Cardiac muscle cell (in vitro differentiated cells and primary cell): ENCODE results near the gene MLPH. TPM values are rescaled to one million over a fixed set of nuclear protein-coding genes. Genes with fewer than 3 reads are reported as not detected.

Source experiments
- DNase-seq, 2 donors: peaks; one replicate each; pipeline versions ENCODE4 v3.0.0 to v3.0.0-alpha.2; 2010 to 2017; ENCODE audit warnings: low read depth in 1 of 2, low spot score in 1 of 2
- H3K27ac ChIP-seq: fragments of 200-600 bp; sonication (generic); 2 replicates; pipeline ENCODE4 v1.5.1; 2016
- H3K27me3 ChIP-seq: fragments of 200-600 bp; sonication (generic); 2 replicates; pipeline ENCODE4 v1.6.0; 2016; ENCODE audit warnings: control low read depth
- H3K36me3 ChIP-seq: fragments of 200-600 bp; sonication (generic); 2 replicates; pipeline ENCODE4 v1.5.1; 2016; ENCODE audit warnings: control low read depth
- H3K4me1 ChIP-seq: fragments of 200-600 bp; sonication (generic); 2 replicates; pipeline ENCODE4 v1.8.1; 2017; ENCODE audit warnings: low read depth, mild to moderate bottlenecking, mixed run types
- H3K4me3 ChIP-seq: fragments of 200-600 bp; sonication (generic); 2 replicates; pipeline ENCODE4 v1.5.1; 2016; ENCODE audit warnings: mild to moderate bottlenecking
- H3K9me3 ChIP-seq: fragments of 200-600 bp; sonication (generic); 2 replicates; pipeline ENCODE4 v1.5.1; 2017; ENCODE audit warnings: low read depth, mild to moderate bottlenecking, control low read depth
- polyA plus RNA-seq: library from polyadenylated mRNA; unstranded; fragments of >200 nt; fragmentation: Nextera tagmentation; extraction: Ambion mirVana; gene quantifications from 2 replicates; pipeline ENCODE4 v1.2.1, GENCODE V29; 2016
- total RNA-seq: library from RNA; depleted of rRNA; stranded (reverse); fragments of >200 nt; gene quantifications from 2 replicates; pipeline ENCODE4 v1.2.3, GENCODE V29; 2016
- TF ChIP-seq, protein P1 (sequence below): IDR thresholded peaks from 2 replicates; pipeline ENCODE4 v1.5.1; 2012; ENCODE audit warnings: low read depth, mild to moderate bottlenecking, low read length

Gene MLPH
- total and polyA plus RNA-seq, 2 experiments from 2014 or later: 0.27 to 1.4 TPM

DNA sequence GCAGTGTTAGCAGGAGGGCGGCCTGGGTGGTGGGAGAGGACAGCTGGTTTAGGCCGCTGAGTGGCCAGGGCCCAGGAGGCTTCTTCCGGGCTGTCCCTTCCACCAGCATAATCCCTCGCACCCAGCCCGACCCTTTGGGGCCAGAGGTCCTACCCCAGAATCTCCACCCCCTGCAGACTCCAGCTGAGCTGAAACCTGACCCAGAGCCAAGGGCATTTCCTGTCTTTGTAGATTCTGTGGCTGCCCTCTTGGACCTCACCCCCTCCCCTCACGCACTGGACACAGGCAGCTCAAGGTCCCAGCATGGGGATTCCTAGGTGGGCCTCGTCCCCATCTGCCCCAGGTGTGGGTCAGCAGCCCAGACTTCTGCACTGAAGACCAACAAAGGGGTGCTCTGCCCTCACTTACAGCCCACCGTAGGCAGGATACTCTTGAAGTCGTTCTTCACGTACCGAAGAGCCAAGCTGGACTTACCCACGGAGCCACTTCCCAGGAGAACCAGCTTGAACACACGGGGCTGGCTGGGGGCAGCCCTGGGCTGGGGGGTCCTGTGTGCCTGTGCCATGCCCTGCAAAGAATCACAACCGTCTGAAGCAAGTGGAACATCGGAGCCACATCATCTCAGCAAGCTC is 98.7 kb downstream of the MLPH start:
- Histone ChIP-seq H3K4me3 (no peak overlapping the region), H3K36me3 (no peaks in the 10 kb centered on the region), H3K27ac (no peak overlapping the region), H3K4me1 (peaks cover 29% of the 10 kb centered on the region), H3K9me3 (no peaks in the 10 kb centered on the region), H3K27me3 (no peaks in the 10 kb centered on the region)
- no peak for DNase-seq
- TF ChIP-seq, protein P1, sequence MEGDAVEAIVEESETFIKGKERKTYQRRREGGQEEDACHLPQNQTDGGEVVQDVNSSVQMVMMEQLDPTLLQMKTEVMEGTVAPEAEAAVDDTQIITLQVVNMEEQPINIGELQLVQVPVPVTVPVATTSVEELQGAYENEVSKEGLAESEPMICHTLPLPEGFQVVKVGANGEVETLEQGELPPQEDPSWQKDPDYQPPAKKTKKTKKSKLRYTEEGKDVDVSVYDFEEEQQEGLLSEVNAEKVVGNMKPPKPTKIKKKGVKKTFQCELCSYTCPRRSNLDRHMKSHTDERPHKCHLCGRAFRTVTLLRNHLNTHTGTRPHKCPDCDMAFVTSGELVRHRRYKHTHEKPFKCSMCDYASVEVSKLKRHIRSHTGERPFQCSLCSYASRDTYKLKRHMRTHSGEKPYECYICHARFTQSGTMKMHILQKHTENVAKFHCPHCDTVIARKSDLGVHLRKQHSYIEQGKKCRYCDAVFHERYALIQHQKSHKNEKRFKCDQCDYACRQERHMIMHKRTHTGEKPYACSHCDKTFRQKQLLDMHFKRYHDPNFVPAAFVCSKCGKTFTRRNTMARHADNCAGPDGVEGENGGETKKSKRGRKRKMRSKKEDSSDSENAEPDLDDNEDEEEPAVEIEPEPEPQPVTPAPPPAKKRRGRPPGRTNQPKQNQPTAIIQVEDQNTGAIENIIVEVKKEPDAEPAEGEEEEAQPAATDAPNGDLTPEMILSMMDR: no peak

- Histone ChIP-seq H3K4me3 (no peak overlapping the region), H3K27ac (no peak overlapping the region), H3K4me1 (peaks cover 18% of the 10 kb centered on the region), H3K36me3 (no peaks in the 10 kb centered on the region), H3K27me3 (no peaks in the 10 kb centered on the region), H3K9me3 (no peaks in the 10 kb centered on the region)
- TF ChIP-seq, protein P1: no peak
- DNase-seq: no peak
Observed at GRCh38 chr2:237588044-237588696, 101.1 kb downstream of the MLPH start.

DNA sequence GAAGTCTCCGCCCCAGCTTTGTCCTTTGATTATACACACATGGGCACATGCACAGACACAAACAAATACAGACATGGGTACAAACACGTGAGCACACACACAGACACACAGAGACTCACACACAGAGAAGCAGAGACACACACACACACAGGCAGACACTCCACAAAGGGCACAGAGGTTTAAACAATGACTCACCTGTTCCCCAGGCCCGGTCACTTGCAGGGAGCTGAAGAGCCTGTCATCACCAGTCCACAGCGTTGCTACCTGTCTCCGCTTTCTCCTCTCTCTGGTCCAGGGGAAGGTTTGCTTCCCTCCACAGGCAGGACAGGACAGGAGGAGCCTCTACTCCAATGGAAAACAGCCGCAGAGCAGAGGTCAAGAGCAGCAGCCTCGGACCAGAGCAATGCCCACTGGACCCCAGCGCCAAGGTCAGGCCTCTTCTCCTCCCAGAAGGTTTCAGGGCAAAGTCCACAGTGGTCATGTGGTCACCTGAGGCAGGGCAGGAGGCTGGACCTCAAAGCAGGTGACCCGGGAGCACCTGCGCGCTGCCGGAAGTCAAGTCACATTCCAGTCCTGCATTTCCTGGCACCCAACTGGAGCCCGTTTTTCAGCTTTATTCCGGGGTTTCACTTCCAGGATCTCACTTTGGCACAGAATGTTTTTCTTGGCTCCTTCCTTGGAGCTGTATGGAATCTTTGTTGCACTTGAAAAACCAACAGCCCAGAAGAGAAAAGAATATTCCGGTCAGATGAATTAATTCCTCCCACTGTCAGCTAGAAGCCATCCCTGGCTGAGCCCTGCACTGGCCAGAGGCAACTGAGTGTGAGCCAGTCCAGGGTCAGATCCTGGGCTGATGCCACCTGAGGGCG is 103.5 kb downstream of the MLPH start, which contains the start of gene RAB17:
Gene RAB17 (minus strand): TSS at position 463 of the 869 bp plus-strand sequence. CDS start 4,580 bp downstream, outside the sequence.
- Histone ChIP-seq H3K9me3 (no peaks in the 10 kb centered on the region), H3K36me3 (no peaks in the 10 kb centered on the region), H3K4me1 (peaks cover 36% of the 10 kb centered on the region), H3K27me3 (no peaks in the 10 kb centered on the region), H3K27ac (peak within 1 kb of the TSS; percentile 6), H3K4me3 (no peak within 1 kb of the TSS)
- TF ChIP-seq, protein P1: no peak
- peak in 1 of 2 donors; percentile 54 for DNase-seq

DNA sequence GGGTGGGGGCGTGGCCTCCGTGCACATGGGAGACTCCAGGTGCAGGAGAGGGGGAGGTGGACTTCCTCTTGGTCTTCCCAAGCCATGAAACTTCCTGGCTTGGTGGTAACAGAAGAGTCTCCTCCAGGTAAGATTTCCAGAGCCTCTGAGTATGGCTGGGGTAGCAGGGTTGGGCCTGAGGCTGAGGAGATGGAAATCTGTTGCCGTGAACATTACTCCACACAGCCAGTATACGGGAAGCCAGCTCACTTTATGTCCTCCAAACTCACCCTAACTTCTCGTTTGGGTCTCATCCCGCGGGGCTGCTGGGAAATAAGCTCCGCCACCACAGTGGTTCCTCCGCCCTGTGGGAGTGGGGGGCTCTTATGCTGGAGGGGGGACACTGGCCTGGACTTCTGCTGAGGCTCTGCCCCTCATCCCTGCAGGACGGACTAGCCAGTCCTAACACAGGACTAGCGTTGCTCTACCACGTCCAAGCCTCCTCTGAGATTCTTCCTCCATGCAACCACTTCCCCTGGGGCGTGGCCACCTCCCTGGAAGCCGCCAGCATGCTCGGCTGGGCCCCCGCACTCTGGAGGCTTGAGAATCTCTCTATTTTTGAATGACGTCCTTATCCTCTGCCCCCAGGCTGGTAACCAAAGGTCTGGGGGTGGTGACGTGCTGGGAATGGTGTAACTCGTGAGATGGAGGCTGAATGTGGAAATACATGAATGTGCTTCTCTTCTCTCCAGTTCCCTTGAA is 104.3 kb downstream of the MLPH start:
- Histone ChIP-seq H3K9me3 (no peaks in the 10 kb centered on the region), H3K36me3 (no peaks in the 10 kb centered on the region), H3K4me3 (no peak overlapping the region), H3K4me1 (peaks cover 37% of the 10 kb centered on the region), H3K27ac (no peak overlapping the region), H3K27me3 (no peaks in the 10 kb centered on the region)
- DNase-seq: peak in 1 of 2 donors; percentile 82
- TF ChIP-seq, protein P1: no peak

- no peak overlapping the region for H3K27ac ChIP-seq
- no peaks in the 10 kb centered on the region for H3K9me3 ChIP-seq
- DNase-seq: no peak
- H3K27me3 ChIP-seq: no peaks in the 10 kb centered on the region
- H3K4me3 ChIP-seq: no peak overlapping the region
- TF ChIP-seq, protein P1: no peak
- no peaks in the 10 kb centered on the region for H3K36me3 ChIP-seq
- peaks cover 37% of the 10 kb centered on the region for H3K4me1 ChIP-seq
Observed at GRCh38 chr2:237592425-237592980, 105.5 kb downstream of the MLPH start.
